Measurements from ENCODE around the gene NRXN3. TPM values are rescaled to one million over a fixed set of nuclear protein-coding genes. Genes with fewer than 3 reads are reported as not detected.

NRXN3 gene
- polyA plus RNA-seq, 1 of the 3 experiments (the other 2 are of a cell fraction): 1.6 TPM

- TF ChIP-seq RAD21 (IDR thresholded peaks at IDR 0.05; ENCODE audit: low read length) (no peak), TCF12 (IDR thresholded peaks at IDR 0.05) (peak; percentile 99), MEF2A (IDR thresholded peaks at IDR 0.05; ENCODE audit: borderline replicate concordance, low read depth) (peak; percentile 36; the same call in 1 of the 2 replicates), EZH2phosphoT487 (IDR thresholded peaks at IDR 0.05; ENCODE audit: borderline replicate concordance, low read depth) (no peak), YY1 (IDR thresholded peaks at IDR 0.05; ENCODE audit: low read depth) (0 out of 2 replicates have a peak, but pooled peaks have one; percentile 17), EP300 (IDR thresholded peaks at IDR 0.05; ENCODE audit: borderline replicate concordance in 1 of 2, low read depth in 1 of 2, low read length in 1 of 2) (peak; percentile 81 to 96; a peak in 3 of 4 replicates), TAF1 (IDR thresholded peaks at IDR 0.05; ENCODE audit: borderline replicate concordance, low read depth, low read length) (no peak), ZBTB33 (IDR thresholded peaks at IDR 0.05; ENCODE audit: borderline replicate concordance, low read depth) (peak; percentile 69; the same call in 1 of the 2 replicates), NFIC (IDR thresholded peaks at IDR 0.05; ENCODE audit: borderline replicate concordance) (peak; percentile 93)
- TF ChIP-seq, protein P1, sequence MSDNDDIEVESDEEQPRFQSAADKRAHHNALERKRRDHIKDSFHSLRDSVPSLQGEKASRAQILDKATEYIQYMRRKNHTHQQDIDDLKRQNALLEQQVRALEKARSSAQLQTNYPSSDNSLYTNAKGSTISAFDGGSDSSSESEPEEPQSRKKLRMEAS (IDR thresholded peaks at IDR 0.05; ENCODE audit: low read depth): peak; percentile 35; the same call in 1 of the 2 replicates
Measured at GRCh38 chr14:79369359-79370332, 1199.5 kb downstream of the NRXN3 start (continued).

DNA sequence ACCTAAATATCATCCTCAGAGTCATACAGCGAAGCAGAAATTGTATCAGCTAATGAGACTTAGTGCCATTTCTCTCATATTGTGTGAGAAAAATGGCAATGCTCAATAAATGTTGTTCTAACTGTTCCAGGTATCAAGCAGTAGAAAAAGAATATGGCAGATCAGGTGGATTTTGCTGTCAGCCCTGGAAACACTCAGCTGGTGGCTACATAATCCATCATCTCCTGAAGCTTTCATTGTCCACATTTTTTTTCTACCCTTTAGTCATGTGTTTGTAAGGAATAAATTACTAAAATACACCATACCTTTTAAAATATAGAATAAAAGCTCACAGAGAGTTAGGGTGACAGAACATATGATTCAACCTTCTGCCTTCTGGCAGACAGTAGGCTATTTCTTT is 1200.8 kb downstream of the NRXN3 start:
- no peaks in the 10 kb centered on the region for H3K9me2 ChIP-seq
- no peak overlapping the region for H3K27ac ChIP-seq (ENCODE audit: low read depth in 2 of 2, low read length in 1 of 2)
- TF ChIP-seq JUND (IDR thresholded peaks at IDR 0.05): no peak
- TF ChIP-seq NRF1 (IDR thresholded peaks at IDR 0.05; ENCODE audit: low read depth, low read length): no peak
- TF ChIP-seq RAD21 (IDR thresholded peaks at IDR 0.05; ENCODE audit: low read length): no peak
- TF ChIP-seq, protein P2, sequence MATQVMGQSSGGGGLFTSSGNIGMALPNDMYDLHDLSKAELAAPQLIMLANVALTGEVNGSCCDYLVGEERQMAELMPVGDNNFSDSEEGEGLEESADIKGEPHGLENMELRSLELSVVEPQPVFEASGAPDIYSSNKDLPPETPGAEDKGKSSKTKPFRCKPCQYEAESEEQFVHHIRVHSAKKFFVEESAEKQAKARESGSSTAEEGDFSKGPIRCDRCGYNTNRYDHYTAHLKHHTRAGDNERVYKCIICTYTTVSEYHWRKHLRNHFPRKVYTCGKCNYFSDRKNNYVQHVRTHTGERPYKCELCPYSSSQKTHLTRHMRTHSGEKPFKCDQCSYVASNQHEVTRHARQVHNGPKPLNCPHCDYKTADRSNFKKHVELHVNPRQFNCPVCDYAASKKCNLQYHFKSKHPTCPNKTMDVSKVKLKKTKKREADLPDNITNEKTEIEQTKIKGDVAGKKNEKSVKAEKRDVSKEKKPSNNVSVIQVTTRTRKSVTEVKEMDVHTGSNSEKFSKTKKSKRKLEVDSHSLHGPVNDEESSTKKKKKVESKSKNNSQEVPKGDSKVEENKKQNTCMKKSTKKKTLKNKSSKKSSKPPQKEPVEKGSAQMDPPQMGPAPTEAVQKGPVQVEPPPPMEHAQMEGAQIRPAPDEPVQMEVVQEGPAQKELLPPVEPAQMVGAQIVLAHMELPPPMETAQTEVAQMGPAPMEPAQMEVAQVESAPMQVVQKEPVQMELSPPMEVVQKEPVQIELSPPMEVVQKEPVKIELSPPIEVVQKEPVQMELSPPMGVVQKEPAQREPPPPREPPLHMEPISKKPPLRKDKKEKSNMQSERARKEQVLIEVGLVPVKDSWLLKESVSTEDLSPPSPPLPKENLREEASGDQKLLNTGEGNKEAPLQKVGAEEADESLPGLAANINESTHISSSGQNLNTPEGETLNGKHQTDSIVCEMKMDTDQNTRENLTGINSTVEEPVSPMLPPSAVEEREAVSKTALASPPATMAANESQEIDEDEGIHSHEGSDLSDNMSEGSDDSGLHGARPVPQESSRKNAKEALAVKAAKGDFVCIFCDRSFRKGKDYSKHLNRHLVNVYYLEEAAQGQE (IDR thresholded peaks at IDR 0.05; ENCODE audit: low read depth, low read length): no peak
- TF ChIP-seq, protein P3, sequence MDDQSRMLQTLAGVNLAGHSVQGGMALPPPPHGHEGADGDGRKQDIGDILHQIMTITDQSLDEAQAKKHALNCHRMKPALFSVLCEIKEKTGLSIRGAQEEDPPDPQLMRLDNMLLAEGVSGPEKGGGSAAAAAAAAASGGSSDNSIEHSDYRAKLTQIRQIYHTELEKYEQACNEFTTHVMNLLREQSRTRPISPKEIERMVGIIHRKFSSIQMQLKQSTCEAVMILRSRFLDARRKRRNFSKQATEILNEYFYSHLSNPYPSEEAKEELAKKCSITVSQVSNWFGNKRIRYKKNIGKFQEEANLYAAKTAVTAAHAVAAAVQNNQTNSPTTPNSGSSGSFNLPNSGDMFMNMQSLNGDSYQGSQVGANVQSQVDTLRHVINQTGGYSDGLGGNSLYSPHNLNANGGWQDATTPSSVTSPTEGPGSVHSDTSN (IDR thresholded peaks at IDR 0.05): no peak
- no peak for TF ChIP-seq GABPA (IDR thresholded peaks at IDR 0.05; ENCODE audit: low read depth)
- TF ChIP-seq, protein P1 (IDR thresholded peaks at IDR 0.05; ENCODE audit: low read depth): no peak
- TF ChIP-seq, protein P4, sequence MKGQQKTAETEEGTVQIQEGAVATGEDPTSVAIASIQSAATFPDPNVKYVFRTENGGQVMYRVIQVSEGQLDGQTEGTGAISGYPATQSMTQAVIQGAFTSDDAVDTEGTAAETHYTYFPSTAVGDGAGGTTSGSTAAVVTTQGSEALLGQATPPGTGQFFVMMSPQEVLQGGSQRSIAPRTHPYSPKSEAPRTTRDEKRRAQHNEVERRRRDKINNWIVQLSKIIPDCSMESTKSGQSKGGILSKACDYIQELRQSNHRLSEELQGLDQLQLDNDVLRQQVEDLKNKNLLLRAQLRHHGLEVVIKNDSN (IDR thresholded peaks at IDR 0.05; ENCODE audit: borderline replicate concordance, low read depth): no peak
- no peak for TF ChIP-seq EP300 (IDR thresholded peaks at IDR 0.05; ENCODE audit: borderline replicate concordance in 1 of 2, low read depth in 1 of 2, low read length in 1 of 2)
- TF ChIP-seq CHD2 (IDR thresholded peaks at IDR 0.05; ENCODE audit: low read length, partially characterized antibody): no peak
- no peak for TF ChIP-seq ELF1 (IDR thresholded peaks at IDR 0.05)
- no peak for TF ChIP-seq FOXM1 (IDR thresholded peaks at IDR 0.05; ENCODE audit: low read depth)
- TF ChIP-seq, protein P5, sequence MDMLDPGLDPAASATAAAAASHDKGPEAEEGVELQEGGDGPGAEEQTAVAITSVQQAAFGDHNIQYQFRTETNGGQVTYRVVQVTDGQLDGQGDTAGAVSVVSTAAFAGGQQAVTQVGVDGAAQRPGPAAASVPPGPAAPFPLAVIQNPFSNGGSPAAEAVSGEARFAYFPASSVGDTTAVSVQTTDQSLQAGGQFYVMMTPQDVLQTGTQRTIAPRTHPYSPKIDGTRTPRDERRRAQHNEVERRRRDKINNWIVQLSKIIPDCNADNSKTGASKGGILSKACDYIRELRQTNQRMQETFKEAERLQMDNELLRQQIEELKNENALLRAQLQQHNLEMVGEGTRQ (IDR thresholded peaks at IDR 0.05; ENCODE audit: borderline replicate concordance, low read depth, low read length): no peak
- TF ChIP-seq EZH2phosphoT487 (IDR thresholded peaks at IDR 0.05; ENCODE audit: borderline replicate concordance, low read depth): no peak
- no peak for TF ChIP-seq MEF2A (IDR thresholded peaks at IDR 0.05; ENCODE audit: borderline replicate concordance, low read depth)
- no peak for TF ChIP-seq TAF1 (IDR thresholded peaks at IDR 0.05; ENCODE audit: borderline replicate concordance, low read depth, low read length)
- H3K79me2 ChIP-seq (ENCODE audit: insufficient read depth): no peaks in the 10 kb centered on the region
- DNase-seq: no peak
- POLR2A ChIA-PET: no interaction called here
- H3F3A ChIP-seq (replicated peaks; ENCODE audit: insufficient read depth): peaks cover 9% of the 10 kb centered on the region
- 96% methylated on average over 1 of the region's 1 CpG for WGBS (ENCODE audit: low lambda C conversion rate)
- H3K4me2 ChIP-seq: no peak overlapping the region
- no peak overlapping the region for H3K4me3 ChIP-seq (ENCODE audit: low read depth in 2 of 2, low read length in 1 of 2)
- no peaks in the 10 kb centered on the region for H3K27me3 ChIP-seq (ENCODE audit: insufficient read depth)
- no peaks in the 10 kb centered on the region; a peak in 1 of 4 replicates for H3K4me1 ChIP-seq (ENCODE audit: control insufficient read depth in 1 of 2, insufficient read depth in 2 of 2, low read depth in 1 of 2, low read length in 1 of 2)
- CTCF ChIA-PET: no interaction called here
- H3K9me3 ChIP-seq: no peaks in the 10 kb centered on the region
- H3K36me3 ChIP-seq (replicated peaks in 1 of 2; ENCODE audit: control insufficient read depth in 1 of 2, insufficient read depth in 2 of 2, low read length in 1 of 2): no peaks in the 10 kb centered on the region
- no peak overlapping the region for H2AFZ ChIP-seq (ENCODE audit: low read depth)
- no peaks in the 10 kb centered on the region for H4K20me1 ChIP-seq (ENCODE audit: insufficient read depth)
- no peak overlapping the region for H3K9ac ChIP-seq

Data from SK-N-SH (cell line).